GM21717 (cell line): ENCODE results near the gene NID2.

Source experiments
- ATAC-seq: cut with Tn5 transposase; IDR thresholded peaks from one replicate; pipeline ENCODE4 v1.9.1; 2021; ENCODE audit warnings: mild to moderate bottlenecking, moderate library complexity; ENCODE audit not compliant: unreplicated experiment

Gene NID2

DNA sequence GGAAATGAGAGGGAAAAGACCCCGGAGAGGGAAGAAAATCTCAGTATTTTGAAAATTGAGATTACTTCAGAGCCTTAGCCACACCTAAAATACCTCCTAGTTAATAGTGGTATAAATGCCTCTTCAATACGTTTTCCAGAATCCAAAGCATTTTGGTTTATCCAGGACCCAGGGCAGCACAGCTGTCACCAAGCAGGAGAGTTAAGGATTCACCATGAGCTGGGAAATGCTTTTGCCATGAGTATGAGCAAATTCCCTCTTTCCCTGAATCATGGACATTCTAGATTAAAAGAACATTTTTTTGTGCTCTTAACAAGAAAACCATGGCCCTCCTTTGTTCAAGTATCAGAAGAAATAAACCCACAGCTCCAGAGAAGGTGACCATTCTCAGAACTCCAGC is 101.3 kb downstream of the NID2 start:
- ATAC-seq = no peak

DNA sequence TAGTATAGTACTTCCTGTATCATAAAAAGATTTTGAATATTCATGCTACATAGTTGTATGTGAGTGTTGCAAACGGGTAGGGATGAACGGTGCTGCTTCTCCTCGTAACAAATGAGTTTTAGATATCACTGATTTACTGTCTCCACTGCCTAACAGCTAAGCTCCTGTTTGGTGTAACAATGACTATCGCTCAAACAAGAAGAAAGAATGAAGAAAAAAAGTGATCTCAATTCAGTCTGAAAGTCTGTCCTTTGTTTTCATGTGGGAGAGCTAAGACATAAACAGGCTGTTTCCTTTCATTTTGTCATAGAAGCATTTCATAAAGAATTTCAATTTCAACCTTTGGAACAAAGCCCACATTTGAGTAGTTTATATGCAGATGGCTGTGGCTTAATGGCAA is 105.6 kb downstream of the NID2 start:
- no peak for ATAC-seq

- ATAC-seq = no peak
Observed at GRCh38 chr14:51962711-51963110, 106.1 kb downstream of the NID2 start.

- no peak for ATAC-seq
Observed at GRCh38 chr14:51960866-51961265, 108.0 kb downstream of the NID2 start.

DNA sequence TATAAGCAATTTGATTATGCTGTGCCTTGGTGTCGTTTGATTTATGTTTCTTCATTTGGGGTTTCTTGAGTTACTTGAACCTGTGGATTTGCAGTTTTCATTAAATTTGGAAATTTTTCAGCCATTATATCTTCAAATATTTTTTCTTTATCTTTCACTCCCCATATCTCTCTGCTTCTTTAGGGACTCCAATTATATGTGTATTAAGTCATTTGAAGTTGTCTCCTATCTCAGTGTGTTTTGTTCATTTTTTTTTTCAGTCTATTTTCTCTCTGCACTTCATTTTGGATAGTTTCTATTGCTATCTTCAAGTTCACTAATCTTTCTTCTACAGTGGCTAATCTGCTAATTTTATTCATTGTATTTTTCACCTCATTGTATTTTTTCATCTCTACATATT is 108.9 kb downstream of the NID2 start:
- ATAC-seq = no peak

GRCh38 chr14:51957950-51958349 is 110.9 kb downstream of the NID2 start:
- ATAC-seq = no peak
